Ishikawa (cell line): ENCODE measurements around the gene PCYT1A.

Experiments used
- CEBPB ChIP-seq: IDR thresholded peaks from 2 replicates; pipeline ENCODE4 v1.6.1; 2012
- CREB1 ChIP-seq: IDR thresholded peaks from 2 replicates; pipeline ENCODE4 v1.6.1; 2012; ENCODE audit warnings: low read depth
- EGR1 ChIP-seq: IDR thresholded peaks from 2 replicates; pipeline ENCODE4 v1.6.1; 2012
- EP300 ChIP-seq: IDR thresholded peaks from 2 replicates; pipeline ENCODE4 v1.6.1; 2012; ENCODE audit warnings: borderline replicate concordance
- RAD21 ChIP-seq: IDR thresholded peaks from 2 replicates; pipeline ENCODE4 v1.6.1; 2012; ENCODE audit warnings: low read depth
- REST ChIP-seq: IDR thresholded peaks from 2 replicates; pipeline ENCODE4 v1.6.1; 2012; ENCODE audit warnings: low read depth, mild to moderate bottlenecking
- TAF1 ChIP-seq: IDR thresholded peaks from 2 replicates; pipeline ENCODE4 v1.6.1; 2012; ENCODE audit warnings: low read depth, mild to moderate bottlenecking
- USF1 ChIP-seq: IDR thresholded peaks from 2 replicates; pipeline ENCODE4 v1.6.1; 2012
- YY1 ChIP-seq: IDR thresholded peaks from 2 replicates; pipeline ENCODE4 v1.6.1; 2012; ENCODE audit warnings: low read depth
- ZBTB7A ChIP-seq: IDR thresholded peaks from 2 replicates; pipeline ENCODE4 v1.6.1; 2012; ENCODE audit warnings: low read depth
- TF ChIP-seq, protein P1 (sequence below): IDR thresholded peaks from 2 replicates; pipeline ENCODE4 v1.6.1; 2012

GRCh38 chr3:196270499-196270898 is 17.0 kb downstream of the PCYT1A start:
- TF ChIP-seq REST (no peak), EP300 (no peak), CREB1 (no peak), YY1 (no peak), CEBPB (no peak), EGR1 (no peak), RAD21 (no peak), USF1 (no peak), ZBTB7A (no peak), TAF1 (no peak)
- TF ChIP-seq, protein P1, sequence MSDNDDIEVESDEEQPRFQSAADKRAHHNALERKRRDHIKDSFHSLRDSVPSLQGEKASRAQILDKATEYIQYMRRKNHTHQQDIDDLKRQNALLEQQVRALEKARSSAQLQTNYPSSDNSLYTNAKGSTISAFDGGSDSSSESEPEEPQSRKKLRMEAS: no peak
